Activated T-cell treated with anti-CD3 and anti-CD28 coated beads for 1 hour (primary cell): ENCODE data around the gene NLN.

Experiments
- DNase-seq: peaks from one replicate; pipeline ENCODE4 v3.0.0-alpha.2; 2020; ENCODE audit warnings: low read depth

NLN gene

DNA sequence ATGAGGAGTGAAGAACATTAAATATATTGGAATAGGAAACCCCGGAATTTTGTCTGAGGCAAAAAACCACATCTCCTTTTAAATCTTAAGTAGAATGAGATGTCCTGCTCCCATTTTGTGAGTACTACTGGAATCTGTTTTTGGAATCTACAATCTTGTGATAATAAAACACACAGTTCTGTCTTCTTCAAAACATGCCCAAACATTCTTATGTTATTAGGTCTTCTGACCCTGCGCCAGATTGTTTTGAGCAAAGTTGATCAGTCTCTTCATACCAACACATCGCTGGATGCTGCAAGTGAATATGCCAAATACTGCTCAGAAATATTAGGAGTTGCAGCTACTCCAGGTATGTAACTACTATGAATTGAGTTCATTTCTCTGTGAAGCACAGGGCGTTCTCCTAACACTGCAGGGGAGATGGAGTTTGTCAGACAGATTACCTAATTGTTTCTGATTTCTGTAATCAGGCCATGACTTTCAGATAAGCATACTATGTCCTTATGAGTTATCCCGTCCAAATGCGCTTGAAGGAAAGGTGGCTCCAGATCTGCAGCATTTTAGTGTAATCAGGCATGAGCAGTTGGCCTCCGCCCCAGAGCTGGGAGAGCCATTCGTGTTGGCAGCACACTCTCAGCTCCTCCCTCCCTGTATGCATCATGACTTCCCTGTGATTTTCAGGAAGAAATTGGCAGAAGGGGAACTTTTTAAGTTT is 88.0 kb downstream of the NLN start:
- DNase-seq, result no peak

DNA sequence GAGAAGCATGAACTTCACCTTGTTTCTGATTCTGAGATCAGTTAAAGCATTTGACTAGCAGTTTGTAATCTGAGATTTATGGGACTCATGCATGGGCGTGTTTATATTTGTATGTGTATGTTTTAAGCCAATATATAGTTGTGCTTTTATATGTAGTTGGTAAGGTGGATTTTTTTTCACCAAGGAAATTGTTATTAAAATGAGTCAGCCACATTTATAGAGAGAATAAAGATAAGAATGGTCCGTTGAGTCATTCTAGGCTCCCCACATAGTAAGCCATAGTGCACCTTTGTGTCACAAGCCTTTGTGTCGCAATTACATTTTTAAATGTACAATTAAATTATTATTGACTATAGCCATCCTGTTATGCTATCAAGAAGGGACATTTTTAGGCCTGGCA is 89.0 kb downstream of the NLN start:
- no peak for DNase-seq

DNA sequence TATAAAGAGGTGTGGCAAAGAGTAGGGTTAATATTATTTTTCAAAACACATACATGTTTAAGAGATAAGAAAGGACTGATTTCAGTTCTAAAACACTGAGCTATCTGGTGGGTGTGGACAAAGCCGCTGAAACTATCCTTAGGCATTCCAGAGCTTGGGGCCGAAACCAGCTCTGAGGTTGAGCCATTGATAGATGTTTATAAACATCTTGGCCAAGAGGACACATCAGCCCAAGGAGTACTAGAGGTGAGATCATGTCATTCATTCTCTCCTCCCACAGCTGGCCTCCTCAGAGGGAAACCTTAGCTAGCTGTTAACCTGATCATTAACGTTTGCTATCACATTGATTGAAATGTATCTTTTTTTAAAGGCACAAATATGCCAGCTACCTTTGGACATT is 89.9 kb downstream of the NLN start:
- DNase-seq, result no peak

DNA sequence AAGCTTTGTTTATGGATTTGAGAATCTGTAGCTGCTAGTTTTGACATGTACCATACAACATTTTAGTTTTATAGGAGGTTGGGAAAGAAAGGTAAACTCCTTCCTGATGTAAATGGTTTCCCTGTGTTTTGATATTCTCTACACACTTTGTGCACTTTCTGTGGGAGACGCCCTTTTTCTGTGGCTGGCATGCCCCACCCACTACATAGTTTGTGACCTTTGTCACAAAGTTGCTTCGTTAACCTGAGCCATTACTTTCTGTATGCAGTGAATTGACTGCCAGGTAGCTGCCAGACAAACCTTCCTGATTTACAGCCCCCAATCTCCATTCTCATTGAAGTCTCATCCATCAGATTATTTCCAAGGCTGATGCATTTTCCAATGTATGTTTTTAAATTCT is 90.6 kb downstream of the NLN start:
- no peak for DNase-seq

DNA sequence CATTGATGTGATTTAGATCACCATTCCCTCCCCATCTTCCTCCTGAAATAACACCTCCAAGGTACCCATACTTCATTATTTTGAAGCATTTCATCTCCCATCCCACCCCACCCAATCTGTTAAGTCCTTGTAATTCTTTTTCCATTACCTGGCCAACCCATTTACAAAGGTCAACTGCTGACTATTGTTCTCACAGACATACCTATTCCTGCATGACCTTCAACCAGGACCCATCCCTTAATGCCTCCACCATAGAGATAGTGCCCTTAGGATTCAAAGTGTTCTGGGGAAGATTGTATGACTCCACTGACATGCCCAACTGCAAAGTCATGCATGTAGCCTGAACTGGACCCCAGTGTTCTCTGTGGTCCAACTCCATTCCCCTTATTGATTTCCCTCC is 91.2 kb downstream of the NLN start:
- no peak for DNase-seq

DNA sequence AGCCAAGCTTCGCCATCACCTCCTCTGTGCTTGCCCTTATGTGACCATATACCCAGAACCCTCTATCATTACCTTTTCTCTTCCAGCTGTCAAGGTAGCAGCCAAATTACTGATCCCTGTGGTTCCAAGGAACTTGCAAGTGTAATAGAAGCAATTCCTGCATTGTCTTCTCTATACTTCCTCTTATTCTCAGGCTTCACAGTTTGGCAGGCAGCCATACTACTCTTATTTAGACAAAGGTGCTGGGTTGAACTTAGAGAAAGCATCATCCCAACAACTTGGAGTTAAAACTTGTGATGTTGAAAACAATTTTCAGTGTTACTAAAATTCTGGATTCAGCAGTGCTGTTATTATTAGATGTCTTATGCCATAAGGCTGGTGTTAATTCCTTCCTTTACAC is 93.2 kb downstream of the NLN start:
- DNase-seq, result no peak

DNA sequence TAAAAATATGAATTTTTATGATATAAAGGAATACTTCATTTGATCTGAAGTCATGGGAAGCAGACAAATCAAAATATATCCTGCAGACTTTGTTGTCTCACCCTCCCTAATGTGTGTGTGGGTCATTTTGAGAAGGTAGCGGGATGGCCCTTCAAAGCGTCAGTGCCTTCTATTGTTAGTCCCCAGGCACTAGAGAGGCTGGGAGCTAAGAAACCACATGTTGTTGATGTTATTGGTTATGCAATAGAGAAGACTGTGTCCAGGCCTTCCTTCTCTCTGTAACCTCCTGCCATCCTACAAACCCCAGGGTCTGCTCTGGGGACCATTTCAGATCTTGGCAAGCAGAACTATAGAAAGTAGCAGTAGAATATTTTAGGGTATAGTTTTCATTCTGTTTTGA is 94.7 kb downstream of the NLN start:
- no peak for DNase-seq

DNA sequence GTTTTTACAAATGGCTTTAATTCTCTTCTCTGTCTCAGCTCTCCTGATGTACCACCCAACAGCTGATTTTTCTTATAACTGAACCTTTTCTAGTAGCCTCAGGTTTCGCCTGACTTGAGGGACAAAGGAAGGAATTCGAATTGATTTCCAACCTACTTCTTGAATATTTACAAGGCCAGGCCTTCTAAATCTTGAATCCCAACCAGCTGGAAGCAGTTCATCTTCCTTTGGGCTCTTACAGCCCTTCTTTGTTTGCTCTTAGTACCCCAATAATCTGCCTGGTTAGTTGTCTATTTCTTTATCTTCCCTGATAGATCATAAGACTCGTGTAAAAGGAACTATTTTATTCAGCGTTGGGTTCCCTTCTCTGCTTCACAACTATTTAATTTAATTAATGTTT is 95.9 kb downstream of the NLN start:
- no peak for DNase-seq

DNA sequence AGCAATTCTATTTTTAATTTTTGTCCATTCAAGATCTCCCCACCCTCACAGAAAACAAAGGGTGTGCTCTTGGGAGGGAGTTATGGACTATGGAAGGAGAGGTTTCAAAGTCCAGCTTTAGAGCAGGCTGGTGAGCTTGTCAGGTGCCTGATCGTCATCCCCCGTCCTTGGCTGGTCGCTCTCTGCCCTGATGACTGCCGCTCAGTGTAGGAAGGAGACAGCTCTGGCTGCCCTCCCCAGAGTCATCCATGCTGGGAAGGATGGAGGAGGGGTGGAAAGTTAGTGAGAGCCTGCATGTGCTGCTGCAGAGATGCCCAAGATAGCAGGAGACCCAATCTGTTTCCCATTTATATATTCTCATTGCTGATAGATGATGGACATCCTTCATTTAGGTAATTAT is 96.6 kb downstream of the NLN start:
- DNase-seq, result no peak

DNA sequence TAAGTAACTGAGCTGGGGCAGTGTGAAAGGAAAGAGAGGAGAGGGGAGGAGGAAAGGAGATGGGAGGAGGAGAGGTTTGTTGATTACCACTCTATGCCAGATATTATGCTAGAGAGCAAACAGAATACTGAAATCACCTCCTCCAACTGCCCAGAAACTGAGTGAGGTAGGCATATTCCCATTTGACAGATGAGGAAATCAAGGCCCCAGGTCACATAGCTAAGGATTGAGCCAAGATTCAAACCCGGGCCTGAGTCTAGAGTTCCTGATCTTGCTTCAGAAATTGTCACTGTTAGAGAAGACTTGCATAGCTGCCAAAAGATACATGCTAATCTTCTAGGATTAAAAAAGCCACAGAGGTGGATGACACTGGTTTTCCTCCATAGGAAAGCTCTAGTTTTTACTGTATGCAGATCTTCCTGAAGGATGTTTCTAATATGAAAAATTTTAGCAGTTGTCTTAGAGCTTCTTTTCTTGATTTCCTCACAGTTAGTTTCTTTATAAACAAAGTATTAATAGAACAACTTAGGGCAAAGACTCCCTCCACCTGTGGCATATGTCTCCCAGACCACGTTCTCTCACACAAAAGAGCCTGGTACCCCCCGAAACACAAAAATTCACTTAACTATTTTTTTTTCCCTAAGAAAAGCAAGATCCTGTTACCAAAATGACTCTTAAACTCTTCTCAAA is 97.4 kb downstream of the NLN start:
- no peak for DNase-seq

DNA sequence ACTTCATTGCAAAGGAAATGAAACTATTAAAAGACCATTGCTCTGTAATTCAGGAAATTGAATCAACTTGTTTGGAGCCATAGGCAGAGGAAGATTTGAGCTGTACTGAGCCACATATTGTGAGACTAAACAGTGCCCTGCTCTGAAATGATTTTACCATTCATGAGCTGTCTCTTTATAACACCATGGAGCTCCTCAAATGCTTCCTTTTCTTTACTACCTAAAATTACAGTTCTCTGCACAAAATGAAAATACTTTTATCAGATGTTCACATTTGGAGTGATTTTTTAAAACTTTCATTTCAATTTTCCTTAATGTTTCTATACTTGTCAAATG is 97.9 kb downstream of the NLN start:
- DNase-seq, result no peak

DNA sequence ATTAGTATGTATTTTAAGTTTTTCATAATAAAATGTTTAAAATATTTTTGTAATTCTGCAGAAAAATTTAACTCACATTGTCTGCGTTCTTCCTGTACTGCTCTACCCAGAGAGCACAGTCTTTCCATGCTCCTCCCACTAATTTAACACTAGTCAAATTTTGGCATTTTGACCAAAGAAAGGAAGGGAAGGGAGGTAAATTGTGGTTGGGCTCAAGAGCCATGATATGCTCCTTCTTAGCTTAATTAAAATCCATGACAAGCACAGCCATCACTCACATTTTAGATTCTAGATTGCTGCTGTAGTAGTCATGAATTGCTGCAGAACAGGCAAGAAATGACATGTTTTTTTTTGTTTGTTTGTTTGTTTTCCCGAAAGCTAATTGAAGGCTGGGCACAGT is 98.4 kb downstream of the NLN start:
- DNase-seq, result no peak

DNA sequence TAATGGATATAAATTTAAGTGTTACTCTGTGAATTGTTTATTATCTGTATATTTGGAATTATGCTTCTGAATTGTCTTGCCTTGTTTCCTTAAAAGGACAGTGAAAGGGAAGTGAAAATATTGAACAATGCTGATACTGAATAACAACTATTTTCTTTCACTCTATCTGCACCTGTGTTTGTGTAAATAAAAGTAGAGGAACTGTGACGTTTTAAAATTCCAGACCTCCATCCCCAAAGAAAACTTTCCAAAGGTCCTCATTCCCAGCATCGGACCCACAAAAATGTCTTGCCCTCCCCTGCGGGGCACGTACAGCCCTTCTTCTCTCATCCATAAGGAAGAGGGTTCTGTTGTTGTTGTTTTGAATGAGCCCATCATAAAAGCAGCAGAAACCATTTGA is 100.0 kb downstream of the NLN start:
- DNase-seq, result no peak

DNA sequence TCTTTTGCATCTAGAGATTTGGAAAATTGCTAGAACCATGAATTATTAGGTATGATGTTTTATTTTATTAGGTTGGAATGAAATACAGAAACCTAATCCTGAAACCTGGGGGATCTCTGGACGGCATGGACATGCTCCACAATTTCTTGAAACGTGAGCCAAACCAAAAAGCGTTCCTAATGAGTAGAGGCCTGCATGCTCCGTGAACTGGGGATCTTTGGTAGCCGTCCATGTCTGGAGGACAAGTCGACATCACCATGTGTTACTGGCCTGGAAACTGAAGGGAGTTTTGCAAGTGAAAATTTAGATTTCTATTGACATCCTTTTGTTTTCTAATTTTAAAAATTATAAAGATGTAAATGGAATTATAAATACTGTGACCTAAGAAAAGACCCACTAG is 100.7 kb downstream of the NLN start:
- no peak for DNase-seq

DNA sequence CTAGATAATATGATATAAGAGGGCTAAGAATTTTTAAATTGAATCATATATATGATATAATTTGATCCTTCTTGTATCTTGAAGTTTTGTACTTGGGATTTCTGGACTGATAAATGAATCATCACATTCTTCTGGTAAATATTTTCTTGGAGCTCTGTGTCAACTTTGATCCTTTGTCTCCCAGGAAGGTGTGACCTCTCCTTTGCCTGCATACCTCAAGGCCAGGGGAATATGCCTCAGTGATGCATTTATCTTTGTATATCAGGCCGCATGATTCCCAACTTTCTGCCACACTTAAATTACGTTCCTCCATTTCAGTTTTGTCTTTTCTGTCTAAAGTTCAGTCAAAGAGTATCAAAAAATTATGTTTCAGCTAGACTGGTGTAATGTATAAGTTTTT is 101.2 kb downstream of the NLN start:
- DNase-seq, result no peak

DNA sequence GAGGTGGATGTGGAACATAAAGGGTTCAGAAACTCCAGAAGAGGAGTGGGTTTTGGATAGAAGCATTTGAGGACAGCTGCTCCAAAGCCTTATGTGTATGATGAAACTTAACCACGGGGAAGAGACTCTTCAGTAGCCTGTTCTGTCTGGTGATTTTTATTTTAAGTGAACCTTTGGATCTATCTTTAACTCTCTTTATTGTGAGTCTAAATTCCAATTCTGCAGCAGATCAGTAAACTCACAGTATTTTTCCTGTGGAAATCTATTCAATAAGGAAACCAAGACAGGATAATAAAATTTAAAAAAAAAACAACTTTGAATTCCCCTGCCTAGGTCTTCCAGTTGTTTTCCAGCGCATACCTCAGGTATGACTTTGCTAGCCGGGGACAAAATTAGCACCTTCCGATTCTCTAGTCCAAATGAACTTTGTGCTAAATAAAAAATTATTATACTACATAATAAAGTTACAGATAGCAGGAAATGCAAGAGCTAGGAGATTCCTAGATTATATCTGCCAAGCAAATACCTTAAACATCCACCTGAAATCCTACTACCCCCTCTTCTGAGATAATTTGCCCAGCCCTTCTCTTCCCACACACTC is 101.9 kb downstream of the NLN start:
- DNase-seq, result no peak

DNA sequence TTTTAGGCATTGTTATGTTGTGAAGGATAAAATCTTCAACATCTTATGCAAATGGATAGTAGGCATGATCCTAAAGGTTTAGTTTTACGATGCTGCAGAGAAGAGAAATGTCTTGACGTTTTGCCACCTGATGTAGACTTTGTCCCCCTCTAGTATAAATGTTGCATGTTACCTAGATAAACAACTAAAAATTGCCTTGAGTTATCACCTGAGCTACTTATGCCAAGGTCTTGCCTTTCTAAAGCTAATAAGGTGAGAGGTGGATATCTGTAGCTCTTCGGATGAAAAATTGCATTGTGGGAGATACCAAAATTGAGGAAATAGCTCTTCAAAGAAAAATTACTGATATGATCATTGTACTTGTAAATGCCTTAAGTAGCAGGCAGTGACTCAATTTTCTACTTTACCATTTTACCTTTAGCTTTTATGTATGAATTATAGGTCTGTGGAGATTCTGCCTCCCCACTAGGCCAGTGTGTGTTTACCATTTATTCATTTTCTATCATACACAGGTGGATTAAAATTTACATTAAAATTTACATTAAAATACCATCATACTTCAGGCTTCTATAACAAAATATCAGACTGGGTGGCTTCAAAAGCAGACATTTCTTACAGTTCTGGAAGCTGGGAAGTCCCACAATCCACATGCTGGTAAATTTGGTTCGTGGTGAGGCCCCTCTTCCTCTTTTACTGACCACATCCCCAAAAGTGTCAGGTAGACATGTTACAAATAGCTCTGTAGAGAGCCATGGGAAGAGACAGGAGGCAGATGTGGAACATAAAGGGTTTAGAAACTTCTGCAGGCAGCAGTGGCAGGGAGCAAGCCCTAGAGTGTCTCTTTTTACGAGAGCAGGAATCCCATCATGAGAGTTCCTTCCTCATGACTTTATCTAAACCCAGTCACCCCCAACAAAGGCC is 103.7 kb downstream of the NLN start:
- DNase-seq, result no peak

DNA sequence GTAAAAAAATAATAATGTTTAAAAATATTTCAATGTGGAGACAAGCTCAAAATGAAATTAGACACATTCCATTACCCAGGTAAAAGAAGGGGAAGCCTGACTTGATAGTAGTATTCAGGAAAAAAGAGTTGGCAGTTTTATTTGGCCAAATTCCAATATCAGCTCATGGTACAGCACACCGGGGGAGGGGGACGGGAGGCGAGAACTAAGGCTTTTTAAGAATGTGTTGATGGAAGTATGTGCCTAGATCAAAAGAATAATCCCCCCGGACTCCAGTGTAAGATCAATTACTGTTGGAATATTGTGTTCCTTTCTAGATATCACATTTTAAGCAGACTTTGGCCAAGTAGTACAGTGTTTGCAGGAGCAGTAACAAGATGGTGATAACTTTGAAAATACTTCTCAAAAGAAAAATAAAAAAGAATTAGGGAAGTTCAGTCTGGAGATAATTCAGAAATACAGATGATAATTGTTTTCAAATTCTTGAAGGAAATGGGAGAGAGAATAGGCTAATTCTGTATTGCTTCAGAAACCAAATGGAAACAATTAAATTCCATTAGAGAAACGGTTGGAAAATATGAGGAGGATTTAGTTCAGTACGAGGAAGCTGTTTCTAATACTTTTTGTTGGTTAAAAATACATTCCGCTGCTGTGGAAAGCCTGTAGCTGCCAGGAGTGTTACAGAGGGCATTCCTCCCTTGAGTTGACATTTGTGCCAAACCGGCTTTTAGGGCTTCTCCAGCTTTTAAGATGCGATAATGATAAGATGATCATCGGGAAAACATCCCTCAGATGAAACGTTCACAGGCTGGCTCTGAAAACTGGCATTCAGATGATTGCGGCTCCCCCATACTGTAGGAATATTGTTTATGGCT is 106.3 kb downstream of the NLN start:
- DNase-seq, result no peak

DNA sequence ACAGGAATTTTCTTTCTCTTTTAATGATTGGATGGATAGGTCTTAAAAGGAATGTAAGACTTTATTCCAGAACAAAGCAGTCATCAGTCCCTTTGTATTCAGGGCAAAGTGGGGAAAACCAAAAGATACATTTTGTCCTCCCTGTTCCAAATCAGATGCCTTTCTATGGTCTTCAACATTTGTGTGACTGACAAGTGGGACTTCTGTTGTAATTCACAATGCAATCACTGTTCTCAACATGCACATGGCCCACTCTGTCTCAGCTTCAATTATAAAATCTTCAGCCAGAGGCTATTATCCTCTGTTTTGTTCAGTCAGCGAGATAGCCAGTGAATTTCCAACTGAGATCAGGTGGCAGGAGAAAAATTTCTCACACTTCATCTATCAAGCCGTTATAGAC is 108.9 kb downstream of the NLN start:
- no peak for DNase-seq

DNA sequence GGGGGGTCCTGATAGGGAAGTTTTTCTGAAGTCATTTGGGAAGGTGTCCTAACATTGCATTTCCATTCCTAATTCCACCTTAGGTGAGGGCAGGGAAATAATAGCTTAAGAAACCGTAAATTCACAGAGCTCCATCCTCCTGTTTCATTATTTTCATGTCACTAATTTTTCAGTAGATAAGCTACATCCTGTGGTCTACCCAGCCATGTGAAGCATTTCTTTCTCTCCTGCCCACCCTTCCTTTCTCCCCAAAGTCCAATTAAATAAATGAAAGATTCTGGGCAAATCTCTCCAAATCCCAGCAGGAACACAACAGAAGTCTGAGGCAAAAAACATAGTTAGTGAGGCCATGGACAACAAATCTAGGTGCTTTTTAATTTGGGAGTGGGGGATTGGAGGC is 109.3 kb downstream of the NLN start:
- no peak for DNase-seq

DNA sequence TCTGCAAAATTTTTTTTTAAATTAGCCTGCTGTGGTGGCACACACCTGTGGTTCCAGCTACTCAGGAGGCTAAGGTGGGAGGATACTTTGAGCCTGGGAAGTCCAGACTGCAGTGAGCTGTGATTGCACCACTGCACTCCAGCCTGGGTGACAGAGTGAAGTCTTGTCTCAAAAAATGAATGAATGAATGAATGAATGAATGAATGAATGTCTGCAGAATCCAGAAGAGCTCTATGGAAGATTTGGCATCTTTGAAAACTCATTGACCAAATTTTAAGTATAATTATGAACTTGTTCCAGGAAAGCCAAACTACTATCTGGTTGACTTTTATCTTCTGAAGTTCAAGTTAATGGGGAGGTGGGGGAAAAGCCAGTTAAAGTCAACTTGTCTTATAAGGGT is 110.1 kb downstream of the NLN start:
- no peak for DNase-seq
